SH-SY5Y (cell line): ENCODE results near the gene TSR3.

Experiments
- GATA2 ChIP-seq: IDR thresholded peaks from 2 replicates; pipeline ENCODE4 v1.6.1; 2011; ENCODE audit warnings: mild to moderate bottlenecking, low read depth, low read length
- GATA3 ChIP-seq: IDR thresholded peaks from 2 replicates; pipeline ENCODE4 v1.6.1; 2011; ENCODE audit warnings: low read depth, mild to moderate bottlenecking, low read length, moderate library complexity

DNA sequence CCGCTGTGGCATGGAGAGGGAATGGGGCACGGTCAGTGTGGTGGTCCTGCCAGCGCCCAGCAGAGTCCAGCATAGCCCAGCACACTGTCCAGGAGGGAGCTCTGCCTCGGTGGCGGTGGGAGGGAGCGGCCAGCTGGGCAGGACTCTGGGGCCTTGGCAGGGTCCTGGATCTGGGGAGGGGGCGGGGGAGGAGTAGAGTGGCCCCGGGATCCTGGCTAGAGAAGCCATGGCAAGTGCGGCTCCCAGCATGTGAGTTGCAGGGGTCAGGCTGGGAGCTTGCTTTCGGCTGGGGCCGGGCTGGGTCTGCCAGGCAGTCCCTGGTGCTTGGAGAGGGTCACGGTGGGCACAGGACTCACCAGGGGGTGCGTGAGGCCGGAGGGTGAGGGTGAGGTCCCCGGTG, 3.9 kb upstream of the TSR3 start:
- TF ChIP-seq GATA3 (no peak), GATA2 (no peak)
